NCI-H345 treated with DMSO at 0.1 percent for 48 hours (cell line): ENCODE measurements around the gene CDC123.
"Not testable (repeated sequence)": the region's sequence is repeated elsewhere in the genome, so short reads cannot be mapped to it uniquely, and the experiment has no call there.

Experiments used
- DNase-seq: peaks from one replicate; lab custom pipeline; 2025; ENCODE audit not compliant: unreplicated experiment; lab: John Stamatoyannopoulos, UW

The CDC123 gene

DNA sequence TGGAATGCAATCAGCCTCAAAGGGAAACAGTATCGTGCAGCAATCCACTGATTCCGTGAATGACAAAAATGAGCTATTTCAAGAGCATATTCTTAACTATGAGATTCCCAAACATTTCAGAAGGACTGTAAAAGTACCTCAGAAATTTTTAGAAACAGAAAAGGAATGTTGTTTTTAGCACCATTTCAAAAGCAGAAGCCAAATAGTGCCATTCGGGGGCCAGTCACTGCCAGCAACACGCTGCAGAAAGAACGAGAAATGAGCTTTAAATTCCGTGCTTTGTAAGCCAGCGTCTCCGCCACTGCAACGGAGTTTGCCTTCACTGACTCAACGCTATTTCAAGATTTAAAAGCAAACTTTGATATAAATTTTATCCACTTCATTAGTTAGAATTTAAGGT is 6.6 kb upstream of the CDC123 start:
- DNase-seq, result no peak

GRCh38 chr10:12191715-12192114 is 4.3 kb upstream of the CDC123 start:
- no peak for DNase-seq

GRCh38 chr10:12193193-12193592 is 2.8 kb upstream of the CDC123 start:
- DNase-seq, result no peak

DNA sequence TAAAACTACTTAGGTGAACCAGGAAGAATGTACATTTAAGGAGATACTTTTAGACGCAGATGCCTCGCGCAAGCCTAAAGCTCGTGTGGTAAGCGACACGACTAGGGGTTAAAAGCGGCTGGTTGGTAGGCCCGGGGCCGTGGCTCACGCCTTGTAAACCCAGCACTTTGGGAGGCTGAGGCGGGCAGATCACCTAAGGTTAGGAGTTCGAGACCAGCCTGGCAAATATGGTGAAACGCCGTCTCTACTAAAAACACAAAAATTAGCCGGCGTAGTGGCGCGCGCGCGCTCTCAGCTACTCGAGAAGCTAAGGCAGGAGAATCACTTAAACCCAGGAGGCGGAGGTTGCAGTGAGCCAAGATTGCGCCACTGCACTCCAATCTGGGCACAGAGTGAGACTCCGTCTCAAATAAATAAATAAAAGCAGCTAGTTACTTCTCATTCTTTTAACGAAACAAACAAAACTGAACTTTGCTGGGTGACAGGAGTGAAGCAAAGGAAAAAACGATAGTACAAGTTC is 1.2 kb upstream of the CDC123 start:
- DNase-seq, result no peak

- no peak for DNase-seq
Measured at GRCh38 chr10:12195281-12195602, 746 bp upstream of the CDC123 start.

GRCh38 chr10:12196531-12197211 is 683 bp downstream of the CDC123 start:
- no peak for DNase-seq

DNA sequence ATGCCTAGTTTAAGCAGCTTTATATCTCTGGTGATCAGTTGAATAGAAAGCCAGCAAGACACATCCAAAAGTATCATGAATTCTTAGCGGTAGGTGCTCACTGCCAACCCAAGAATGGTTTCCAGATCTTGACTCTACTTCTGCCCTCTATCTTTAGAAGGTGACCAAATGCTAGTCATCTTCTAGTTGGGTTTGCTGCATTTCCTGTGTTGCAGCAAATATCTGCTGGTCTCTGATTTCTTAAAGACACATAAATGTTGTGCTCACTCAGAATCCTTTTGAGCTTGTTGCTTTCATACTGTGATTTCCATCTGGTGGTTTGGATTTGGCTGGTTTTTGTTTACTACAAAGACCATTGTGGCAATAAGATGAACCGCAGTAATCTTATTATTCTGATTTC is 2.2 kb downstream of the CDC123 start:
- DNase-seq, result no peak

GRCh38 chr10:12200850-12201249 is 4.9 kb downstream of the CDC123 start:
- no peak for DNase-seq

DNA sequence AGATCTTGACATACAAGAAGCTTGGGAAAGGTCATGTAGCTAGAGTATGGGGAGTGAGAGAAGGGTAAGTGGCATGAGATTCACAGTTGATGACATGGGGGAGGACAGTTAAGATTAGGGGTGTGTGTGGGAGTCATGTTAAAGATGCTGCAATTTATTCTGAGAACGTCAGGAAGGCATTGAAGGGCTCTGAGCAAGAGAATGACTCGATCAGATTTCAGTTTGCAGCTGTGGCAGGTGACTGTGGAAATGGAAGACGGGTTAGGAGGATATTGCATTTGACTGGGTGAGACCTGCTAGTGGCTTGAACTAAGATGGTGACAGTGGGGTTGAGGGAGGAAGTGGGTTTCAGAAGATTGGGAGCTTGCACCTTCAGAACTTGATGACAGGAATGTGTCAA is 5.6 kb downstream of the CDC123 start:
- DNase-seq, result no peak

- no peak for DNase-seq
Measured at GRCh38 chr10:12202226-12202625, 6.2 kb downstream of the CDC123 start.

GRCh38 chr10:12205082-12205481 is 9.1 kb downstream of the CDC123 start:
- no peak for DNase-seq

GRCh38 chr10:12207114-12207513 is 11.1 kb downstream of the CDC123 start:
- DNase-seq, result no peak

DNA sequence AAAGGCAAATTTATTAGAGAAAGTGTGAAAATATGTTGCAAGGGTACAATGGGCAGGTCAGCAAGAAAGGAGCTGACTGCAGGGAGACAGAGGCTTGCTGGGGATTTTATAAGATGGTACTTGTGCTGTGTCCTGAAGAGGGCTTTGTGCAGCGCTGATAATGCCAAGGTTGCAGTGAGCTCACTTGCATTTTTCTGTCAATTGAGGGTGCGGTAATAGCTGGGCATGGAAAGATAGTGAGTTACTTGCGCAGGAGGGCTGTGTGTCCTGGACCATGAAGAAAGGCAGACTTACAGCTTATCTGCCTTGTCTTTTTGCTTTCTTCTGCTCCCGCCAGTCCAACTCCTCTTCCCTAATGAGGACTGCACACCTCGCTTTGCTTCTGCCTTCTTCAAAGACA is 12.5 kb downstream of the CDC123 start:
- no peak for DNase-seq

- DNase-seq, result no peak
Measured at GRCh38 chr10:12212454-12212853, 16.5 kb downstream of the CDC123 start.

- no peak for DNase-seq
Measured at GRCh38 chr10:12213621-12214020, 17.6 kb downstream of the CDC123 start.

GRCh38 chr10:12214093-12214492 is 18.1 kb downstream of the CDC123 start:
- DNase-seq, result no peak

GRCh38 chr10:12214763-12215218 is 18.8 kb downstream of the CDC123 start:
- DNase-seq, result peak; percentile 14

- DNase-seq, result no peak
Measured at GRCh38 chr10:12218991-12219390, 23.0 kb downstream of the CDC123 start.

GRCh38 chr10:12221323-12222298 is 25.6 kb downstream of the CDC123 start:
- no peak for DNase-seq

DNA sequence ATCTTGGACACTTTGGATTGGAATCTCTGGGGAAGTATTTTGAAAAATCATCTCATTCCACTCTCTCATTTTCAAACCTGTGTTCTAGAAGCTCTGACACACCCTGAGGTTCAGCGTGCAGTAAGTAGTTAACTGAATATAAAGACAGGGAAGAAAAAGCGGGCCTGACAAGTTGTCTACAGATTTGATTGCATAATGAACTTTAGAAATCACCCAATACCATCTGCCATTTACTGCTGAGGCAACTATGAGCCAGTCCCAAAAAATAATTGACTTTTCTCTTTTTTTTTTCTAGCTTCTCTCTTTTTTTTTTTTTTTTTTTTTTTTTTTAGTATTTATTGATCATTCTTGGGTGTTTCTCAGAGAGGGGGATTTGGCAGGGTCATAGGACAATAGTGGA is 29.5 kb downstream of the CDC123 start:
- no peak for DNase-seq

GRCh38 chr10:12226438-12226837 is 30.4 kb downstream of the CDC123 start:
- not testable (repeated sequence) for DNase-seq

GRCh38 chr10:12228851-12229250 is 32.9 kb downstream of the CDC123 start:
- no peak for DNase-seq
